Loucy (cell line): ENCODE results near the gene NR1H2.

Experiments used
- EZH2phosphoT487 ChIP-seq: fragments of 200-600 bp; IDR thresholded peaks from 2 replicates; pipeline ENCODE4 v1.6.1; 2018; ENCODE audit warnings: antibody characterized with exemption, mild to moderate bottlenecking, moderate library complexity, borderline replicate concordance
- TF ChIP-seq, protein P1 (sequence below): fragments of 200-600 bp; sonication (generic); conservative IDR thresholded peaks from 2 replicates; pipeline ENCODE4 v1.5.1; 2014; ENCODE audit warnings: mild to moderate bottlenecking, antibody characterized with exemption, low read length

DNA sequence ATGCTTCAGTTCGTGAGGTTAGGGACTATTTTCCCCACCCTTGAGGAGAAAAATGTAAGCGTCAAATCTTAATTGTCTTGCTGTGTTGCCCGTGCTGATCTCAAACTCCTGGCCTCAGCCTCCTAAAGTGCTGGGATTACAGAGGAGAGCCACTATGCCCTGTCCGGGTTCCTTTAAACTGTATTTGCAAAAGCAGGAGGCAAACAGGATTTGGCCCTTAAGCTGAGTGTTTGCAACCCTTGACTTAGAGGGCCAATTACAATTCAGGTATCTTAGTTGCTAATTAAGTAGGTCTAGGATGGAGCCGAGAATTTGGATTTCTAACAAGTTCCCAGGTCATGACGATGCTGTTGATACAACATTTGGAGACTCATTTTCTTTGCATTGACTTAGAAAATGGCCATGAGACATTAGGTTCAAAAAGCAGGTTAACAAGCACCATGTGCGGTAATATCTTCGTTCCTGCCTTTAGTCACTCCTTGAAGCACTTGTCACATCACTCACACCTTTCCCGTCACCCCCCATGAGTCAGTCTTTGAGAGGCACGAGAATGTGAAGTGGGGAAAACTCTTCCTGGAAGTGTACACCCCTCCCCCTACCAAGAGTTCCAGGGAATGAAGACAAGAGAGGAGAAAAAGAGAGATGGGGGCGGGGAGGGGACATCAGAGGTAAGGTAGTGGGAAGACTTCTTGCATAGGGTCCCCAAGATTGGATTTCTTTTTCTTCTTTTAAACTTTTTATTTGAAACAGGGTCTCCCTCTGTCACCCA, 13.4 kb upstream of the NR1H2 start:
- no peak for TF ChIP-seq EZH2phosphoT487
- TF ChIP-seq, protein P1, sequence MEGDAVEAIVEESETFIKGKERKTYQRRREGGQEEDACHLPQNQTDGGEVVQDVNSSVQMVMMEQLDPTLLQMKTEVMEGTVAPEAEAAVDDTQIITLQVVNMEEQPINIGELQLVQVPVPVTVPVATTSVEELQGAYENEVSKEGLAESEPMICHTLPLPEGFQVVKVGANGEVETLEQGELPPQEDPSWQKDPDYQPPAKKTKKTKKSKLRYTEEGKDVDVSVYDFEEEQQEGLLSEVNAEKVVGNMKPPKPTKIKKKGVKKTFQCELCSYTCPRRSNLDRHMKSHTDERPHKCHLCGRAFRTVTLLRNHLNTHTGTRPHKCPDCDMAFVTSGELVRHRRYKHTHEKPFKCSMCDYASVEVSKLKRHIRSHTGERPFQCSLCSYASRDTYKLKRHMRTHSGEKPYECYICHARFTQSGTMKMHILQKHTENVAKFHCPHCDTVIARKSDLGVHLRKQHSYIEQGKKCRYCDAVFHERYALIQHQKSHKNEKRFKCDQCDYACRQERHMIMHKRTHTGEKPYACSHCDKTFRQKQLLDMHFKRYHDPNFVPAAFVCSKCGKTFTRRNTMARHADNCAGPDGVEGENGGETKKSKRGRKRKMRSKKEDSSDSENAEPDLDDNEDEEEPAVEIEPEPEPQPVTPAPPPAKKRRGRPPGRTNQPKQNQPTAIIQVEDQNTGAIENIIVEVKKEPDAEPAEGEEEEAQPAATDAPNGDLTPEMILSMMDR, result no peak
